HT-29 (cell line): ENCODE data around the gene ZNF329. TPM values are rescaled to one million over a fixed set of nuclear protein-coding genes. Genes with fewer than 3 reads are reported as not detected.
"Not testable (repeated sequence)": the region's sequence is repeated elsewhere in the genome, so short reads cannot be mapped to it uniquely, and the experiment has no call there.

ENCODE experiments used
- DNase-seq: peaks from one replicate; pipeline ENCODE4 v3.0.0-alpha.2; 2015; ENCODE audit warnings: low spot score
- total RNA-seq: library from RNA; depleted of rRNA; stranded (reverse); fragments of >200 nt; shearing (Covaris generic); gene quantifications from 2 replicates; pipeline ENCODE4 v1.2.3, GENCODE V29; 2014; rRNA removed

The ZNF329 gene
- 2.5 and 4.2 TPM in 2 replicates for total RNA-seq

DNA sequence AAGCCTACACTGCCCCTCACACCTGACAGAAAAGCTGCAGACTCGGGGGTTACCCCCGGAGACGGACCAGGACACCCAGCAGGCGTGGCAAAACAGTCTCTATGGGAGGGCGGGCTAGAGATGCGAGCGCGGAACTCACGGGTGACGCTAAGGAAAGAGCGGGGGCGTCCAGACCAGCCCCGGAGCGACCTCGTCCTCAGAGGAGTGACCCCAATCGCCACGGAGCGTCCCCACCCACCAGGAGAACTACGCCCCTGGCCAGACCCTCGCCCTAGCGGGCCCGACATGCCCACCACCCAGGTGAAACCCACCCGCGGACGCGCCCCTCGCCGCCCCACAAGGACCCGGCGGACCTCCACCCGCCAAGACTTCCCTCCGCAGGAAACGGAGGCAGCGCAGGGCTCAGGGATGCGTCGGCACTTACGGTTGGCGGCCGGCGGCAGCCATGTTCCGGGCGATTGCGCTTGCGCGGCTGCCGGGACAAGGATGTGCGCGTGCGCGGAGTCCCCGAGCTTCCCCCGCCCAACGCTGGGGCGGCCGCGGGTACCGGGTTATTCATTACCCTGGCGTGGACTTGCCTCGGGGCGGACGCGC is at the start of gene ZNF329:
Gene ZNF329, minus strand, starts transcription at position 462 of the 594 bp plus-strand sequence. CDS start 21,286 bp downstream, outside the sequence.
- DNase-seq, result peak; percentile 73

DNA sequence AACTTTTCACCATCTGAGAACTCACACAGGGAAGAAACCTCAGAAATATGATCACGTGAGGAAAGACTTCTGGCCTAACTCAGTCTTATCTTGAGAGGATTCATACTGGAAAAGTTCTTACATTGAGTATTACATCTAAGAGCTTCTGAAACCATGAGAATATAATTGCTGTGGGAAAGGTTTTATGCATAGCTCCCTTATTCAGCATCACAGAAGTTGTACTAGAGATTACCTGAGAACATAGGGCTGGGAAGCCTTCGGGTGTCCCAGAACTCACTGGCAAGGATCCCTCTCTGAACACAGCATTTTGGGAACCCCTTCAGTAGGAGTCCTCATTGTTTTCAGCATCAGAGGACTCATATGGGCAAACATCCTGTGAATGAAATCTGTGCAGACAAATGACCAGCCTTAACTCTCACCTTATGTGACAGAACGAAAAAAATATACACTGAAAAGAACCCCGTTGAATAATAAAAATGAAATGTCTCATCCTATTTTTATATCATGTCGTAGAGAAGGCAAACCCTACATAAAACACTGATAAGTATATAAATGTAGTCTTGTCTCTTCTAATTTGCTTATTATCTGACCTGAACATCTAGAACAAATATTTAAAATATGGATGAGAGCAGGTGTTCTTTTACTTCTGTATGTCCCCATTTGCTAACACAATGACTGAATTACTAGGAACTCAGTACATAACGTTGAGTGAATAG is 46.5 kb upstream of the ZNF329 start:
- DNase-seq, result peak; percentile 40

DNA sequence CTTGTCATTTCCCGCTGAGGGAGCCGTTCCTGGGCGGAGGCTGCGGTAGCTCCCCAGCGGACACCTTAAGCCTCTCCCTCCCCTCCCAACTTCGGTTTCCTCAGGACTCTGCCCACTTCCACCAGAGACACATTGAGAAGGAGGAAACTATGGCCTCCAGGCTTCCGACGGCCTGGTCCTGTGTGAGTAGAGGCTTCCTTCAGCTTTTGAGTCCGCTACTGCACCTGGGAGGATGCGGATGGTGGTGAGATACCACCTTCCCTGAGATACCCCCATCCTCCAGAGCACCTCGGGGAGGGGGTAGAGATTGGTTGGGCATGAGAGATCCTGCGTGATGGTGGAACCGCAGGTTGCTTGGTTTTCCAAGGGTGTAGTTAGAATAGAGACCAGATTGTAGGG is 33.2 kb upstream of the ZNF329 start:
- no peak for DNase-seq

DNA sequence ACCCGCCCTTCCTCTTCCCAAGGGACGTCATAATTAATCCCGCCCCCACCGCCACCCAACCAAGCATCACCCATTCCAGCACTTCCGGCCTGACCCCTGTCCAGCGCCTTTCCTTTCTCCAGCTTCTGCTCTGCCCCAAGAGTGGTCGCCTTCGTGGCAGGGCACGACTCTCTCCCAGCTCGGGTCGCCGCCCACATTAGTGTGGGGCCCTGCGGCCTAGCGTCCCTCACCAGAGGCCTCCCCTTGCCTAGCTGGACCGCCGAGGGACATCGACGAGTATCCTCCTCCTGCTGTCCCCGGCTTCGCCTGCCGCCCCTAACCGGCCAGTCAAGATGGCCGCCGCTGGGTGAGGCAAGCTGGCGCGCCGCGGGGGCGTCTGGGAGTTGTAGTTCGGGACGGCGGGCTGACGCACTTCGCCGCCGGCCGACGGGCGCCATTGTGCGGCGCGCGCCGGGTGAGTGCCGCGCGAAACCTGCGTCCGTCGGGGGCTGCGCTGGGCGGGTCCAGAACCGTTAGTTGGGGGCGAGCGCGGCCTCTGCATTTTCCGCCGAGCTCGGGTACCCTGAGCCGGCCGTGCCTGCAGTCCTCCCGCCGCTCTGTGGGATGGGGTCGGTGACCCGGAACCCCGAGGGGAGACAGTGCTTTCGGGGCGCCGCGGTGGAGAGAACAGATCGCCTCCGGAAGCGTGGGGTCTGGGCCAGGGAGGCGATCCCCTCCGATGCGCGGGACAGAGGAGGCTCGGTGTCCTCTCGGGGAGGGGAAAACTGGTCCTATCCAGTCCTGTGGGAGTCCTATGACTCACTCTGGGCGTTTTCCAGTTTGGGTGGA is 32.6 kb upstream of the ZNF329 start, which contains the start of gene ZNF274:
Gene ZNF274, plus strand, starts transcription at position 73 of the 828 bp plus-strand sequence. CDS start 905 bp downstream, outside the sequence.
- peak; percentile 78 for DNase-seq

DNA sequence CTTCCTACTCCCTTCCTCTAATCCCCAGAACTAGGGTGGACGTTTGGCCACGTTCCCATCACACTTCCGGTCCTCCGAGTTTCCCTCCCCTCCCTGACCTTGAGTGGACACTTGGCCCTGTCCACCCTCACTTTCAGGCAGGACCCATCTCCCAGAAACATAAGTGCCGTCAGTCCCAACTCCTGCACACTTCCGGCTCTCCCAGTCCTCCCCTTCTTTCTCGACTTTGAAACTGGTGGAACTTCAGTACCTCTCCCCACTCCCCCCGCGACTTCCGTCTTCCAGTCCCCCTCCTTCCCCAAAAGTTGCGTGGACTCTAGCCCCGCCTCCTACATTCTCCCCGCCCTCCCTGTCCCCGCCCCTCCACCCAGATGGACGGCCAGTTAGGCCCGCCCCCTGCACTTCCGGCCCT is 32.0 kb upstream of the ZNF329 start:
- DNase-seq, result no peak

DNA sequence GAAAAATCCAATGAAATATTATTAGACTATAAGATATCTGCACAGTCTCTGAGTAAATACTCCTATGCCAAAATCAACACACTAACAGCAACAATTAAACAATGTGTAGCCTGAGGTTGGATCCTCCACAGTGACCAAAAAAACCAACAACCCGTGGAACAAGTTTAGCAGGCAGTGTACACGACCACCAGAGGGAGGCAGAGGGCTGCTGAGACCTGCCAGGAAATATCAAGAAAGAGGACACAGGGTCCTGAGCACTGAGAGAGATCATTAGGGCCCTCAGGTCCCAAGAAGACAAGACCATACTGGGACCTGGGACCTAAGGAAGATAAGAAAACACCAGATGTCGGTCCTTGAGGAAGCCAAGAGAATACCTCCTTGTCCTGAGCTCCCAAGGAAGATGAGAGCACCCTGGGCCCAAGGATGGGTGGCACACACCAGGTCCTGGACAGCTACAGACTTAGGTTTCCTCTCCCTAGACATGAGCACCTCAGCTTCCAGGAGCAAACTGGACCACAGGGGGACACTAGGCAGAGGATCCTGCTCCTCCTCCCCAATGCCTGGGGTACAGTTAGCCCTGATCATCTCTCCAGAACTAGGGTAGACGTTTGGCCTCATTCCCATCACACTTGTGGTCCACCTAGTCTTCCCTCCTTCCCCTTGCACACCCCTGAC is 31.4 kb upstream of the ZNF329 start:
- peak; percentile 82 for DNase-seq

DNA sequence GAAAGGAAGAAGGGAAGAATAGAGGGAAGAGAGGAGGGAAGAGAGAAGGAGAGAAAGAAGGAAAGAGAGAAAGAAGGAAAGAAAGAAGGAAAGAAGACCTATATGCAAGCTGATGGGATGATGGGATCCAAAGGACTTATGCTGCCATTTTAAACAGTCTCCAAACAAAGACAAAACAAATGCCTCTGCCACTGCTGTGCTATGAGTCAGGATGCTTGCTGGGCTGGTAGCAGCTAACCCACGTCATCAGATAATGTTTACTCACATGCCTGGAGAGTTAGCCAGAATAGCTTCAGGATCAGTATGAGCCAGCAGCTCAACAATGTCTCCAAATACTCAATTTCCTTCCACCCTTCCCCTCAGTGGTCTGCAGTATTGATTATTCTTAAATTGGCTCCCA is 20.3 kb upstream of the ZNF329 start:
- DNase-seq, result no peak

DNA sequence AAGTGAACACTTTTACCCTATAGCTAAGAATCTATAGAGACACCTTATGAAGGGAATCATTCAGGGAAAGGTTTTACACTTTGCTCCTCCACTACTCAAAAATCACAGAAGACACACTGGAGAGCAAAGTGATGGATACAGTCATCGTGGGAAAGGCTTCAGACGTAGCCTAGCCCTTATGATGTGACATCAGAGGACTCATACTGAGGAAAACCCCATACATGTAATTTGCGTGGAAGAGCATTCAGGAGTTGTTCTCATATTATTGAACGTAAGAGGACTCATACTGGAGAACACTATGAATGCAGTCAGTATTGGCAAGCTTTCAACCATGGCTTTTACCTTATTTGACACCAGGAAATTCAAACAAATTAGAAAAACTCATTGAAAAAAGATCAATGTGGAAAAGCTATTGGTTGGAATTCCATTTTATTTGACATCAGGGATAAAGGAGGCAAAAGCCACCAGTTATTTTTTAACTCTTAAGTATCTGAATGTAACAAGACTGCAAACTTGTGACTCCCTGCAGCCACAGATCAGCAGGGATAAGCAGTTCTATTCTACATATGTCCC is 16.2 kb upstream of the ZNF329 start:
- DNase-seq, result no peak

DNA sequence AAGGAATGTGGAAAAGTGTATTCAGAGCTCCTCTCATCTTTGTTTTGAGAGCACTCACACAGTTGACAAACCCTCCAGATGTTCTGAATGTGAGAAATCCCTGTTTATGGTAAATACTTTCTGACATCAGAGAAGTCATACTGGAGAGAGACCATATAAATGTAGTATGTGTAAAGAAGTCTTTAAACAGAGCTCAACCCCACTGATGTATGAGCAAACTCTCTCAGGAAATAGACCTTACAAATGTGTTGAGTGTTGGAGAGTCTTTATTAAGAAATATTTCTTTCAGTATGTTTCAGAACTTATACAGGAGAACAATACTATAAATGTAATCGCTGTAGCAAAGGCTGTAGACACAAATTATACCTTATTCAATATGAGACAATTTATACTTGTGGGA is 15.7 kb upstream of the ZNF329 start:
- no peak for DNase-seq

DNA sequence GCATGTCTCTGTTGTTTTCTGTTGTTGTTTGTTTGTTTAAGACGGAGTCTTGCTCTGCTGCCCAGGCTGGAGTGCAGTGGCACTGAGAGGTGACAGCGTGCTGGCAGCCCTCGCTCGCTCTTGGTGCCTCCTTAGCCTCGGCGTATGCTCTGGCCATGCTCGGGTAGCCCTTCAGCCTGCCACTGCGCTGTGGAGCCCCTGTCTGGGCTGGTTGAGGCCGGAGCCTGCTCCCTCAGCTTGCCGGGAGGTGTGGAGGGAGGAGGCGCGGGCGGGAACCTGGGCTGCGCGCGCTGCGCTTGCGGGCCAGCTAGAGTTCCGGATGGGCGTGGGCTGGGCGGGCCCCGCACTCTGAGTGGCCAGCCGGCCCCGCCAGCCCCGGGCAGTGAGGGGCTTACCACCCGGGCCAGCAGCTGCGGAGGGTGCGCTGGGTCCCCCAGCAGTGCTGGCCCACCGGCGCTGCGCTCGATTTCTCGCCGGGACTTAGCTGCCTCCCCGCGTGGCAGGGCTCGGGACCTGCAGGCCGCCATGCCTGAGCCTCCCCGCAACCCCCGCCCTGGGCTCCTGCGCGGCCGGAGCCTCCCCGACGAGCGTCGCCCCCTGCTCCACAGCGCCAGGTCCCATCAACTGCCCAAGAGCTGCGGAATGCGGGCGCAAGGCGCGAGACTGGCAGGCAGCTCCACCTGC is 6.6 kb upstream of the ZNF329 start:
- no peak for DNase-seq

DNA sequence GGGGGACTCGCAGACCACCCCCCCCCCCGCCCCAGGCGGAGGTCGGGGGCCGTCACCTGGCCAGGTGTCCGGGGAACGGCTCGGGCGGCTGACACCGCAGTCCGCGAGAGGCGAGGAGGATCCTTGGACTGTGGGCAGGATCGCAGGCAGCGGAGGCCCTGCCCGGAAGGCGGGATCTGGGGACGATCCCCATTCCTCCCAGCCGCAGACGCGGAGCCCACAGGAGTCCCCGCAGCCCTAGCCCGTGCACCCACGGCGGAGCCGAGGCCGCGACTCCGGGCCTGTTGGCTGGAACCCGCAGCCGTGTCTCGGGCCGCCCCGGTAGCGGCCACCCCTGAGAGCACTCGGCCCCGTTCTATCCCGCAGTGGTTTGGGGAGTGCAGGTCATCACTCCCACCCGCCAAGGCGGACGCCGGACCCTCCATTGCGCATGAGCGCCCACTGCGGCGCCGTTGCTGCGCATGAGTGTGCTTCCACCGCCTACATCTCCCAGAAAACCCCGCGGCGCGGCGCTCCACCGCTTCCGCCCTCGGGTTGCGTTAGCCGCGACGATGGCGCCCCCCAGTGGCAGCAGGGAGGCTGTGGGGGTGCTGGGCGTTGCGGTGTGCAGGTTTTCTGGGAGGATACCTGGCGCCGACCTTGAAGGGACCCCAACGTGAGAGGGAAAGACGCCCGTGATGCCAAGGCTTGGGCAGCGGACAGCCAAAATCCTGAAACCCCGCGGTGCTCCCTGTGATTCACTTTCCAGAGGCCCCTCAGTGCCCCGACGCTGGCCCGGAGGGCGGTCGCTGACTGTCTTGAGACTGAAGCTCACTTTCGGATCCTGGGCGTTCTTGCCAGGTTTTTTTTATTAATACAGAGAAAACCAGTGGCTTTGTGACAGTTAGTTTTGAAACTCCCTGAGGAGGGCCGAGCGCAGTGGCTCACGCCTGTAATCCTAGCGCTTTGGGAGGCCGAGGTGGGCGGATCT is 4.4 kb upstream of the ZNF329 start:
- DNase-seq, result peak; percentile 54

DNA sequence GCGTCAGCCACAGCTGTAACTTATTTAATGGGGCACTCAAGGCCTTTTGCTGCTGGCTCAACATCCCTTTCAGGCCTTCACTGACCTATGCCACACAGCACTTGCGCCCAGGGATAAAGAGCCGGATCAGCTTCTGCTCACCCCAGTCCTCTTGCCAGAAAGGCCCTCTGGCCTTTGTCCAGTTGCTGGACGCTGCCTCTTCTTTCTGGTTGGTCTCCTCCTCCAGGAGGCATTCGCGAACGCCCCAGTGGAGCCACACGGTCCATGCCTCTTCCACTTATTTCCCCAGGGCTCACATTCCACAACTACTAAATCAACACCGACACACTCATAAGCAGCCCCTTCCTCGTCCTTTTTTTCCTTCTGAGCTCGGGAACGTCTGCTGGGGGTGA is 3.7 kb upstream of the ZNF329 start:
- no peak for DNase-seq

DNA sequence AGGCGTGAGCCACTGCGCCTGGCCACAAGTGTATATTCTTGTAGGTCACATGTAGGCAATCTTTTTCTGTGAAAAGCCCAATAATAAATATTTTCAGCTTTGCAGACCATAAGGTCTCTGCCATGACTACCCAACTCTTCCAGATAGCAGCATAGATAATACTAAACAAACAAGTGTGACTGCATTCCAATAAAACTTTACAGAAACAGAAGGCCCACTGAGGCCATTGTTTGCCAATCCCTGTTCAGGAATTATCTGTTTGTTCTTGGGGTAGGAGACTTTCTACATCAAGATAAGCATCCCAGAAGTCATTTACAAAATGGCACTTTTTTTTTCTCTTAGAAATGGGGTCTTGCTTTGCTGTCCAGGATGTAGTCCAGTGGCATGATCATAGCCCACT is 2.8 kb upstream of the ZNF329 start:
- no peak for DNase-seq

DNA sequence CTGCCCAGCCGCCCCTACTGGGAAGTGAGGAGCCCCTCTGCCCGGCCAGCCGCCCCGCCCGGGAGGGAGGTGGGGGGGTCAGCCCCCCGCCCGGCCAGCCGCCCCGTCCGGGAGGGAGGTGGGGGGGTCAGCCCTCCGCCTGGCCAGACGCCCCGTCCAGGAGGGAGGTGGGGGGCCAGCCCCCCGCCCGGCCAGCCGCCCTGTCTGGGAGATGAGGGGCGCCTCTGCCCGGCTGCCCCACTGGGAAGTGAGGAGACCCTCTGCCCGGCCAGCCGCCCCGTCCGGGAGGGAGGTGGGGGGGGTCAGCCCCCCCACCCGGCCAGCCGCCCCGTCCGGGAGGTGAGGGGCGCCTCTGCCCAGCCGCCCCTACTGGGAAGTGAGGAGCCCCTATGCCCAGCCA is 3.1 kb downstream of the ZNF329 start:
- DNase-seq, result not testable (repeated sequence)

DNA sequence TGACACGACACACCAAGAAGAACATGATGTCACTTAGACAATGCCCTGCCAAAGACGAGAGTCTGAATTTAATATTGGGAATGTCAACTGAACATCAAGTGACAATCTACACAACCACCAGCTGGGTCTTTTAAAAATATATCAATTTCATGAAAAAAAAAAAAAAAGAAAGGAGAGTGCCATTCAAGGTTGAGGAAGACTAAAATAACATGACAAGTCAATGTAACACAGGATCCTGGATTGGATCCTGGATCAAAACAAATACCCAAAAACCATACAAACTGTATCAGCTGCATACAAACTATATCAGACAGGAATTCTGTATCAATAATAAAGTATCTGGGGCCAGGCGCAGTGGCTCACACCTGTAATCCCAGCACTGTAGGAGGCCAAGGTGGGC is 4.7 kb downstream of the ZNF329 start:
- no peak for DNase-seq

DNA sequence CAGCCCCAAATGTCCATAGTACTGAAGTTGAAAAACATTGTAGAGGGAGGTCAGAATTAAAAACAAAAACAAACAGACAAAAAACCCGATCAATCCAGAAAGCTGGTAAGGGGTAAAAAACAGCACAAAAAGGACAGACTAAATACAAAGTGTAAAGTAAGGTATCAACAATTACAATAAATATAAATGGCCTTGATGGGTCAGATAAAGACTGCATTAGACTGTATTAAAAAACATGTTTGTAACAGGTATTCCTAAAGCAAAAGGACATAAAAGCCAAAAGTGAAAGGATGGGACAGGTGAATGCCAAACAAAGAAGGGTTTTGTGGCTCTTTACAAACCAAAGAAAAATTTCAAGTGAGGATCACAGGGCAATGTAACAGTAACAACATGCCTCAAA is 16.3 kb downstream of the ZNF329 start:
- DNase-seq, result no peak

DNA sequence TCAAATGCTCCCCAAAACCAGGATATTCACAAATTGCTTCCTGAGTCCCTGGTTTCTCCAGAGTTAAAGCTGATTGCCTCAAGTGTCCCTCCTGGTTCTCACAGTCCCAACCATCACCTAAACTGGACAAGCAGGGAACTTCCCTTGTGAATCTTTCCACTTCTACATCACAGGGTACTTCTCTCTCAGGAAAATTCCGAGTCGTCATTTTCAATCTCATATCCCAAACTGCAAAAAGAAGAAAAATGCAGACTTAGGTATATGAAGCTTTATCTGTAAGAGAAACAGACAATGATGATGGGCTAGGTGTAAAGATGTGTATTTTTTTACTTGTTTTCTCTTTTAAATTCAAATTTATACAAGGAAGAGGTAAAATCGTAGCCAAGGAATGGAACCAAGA is 21.3 kb downstream of the ZNF329 start:
- DNase-seq, result no peak

DNA sequence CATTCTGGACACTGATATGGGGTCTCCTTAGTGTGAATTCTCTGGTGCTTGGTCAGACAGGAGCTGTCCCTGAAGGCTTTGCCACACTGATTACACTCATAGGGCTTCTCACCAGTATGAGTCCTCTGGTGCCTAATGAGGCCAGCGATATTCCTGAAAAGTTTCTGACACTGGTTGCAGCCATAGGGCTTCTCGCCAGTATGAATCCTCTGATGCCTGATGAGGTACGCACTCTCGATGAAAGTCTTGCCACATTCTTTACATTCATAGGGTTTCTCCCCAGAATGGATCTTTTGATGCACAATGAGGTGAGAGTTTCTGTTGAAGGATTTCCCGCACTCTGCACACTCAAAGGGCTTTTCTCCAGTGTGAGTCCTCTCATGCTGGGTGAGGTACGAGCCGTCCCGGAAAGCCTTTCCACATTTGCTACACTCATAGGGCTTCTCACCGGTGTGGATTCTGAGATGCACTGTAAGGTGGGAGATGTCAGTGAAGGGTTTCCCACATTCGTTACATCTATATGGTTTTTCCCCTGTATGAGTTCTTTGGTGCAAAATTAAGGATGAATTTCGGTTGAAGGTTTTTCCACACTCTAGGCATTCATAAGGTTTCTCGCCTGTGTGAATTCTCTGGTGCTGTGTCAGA is 22.4 kb downstream of the ZNF329 start:
- no peak for DNase-seq

DNA sequence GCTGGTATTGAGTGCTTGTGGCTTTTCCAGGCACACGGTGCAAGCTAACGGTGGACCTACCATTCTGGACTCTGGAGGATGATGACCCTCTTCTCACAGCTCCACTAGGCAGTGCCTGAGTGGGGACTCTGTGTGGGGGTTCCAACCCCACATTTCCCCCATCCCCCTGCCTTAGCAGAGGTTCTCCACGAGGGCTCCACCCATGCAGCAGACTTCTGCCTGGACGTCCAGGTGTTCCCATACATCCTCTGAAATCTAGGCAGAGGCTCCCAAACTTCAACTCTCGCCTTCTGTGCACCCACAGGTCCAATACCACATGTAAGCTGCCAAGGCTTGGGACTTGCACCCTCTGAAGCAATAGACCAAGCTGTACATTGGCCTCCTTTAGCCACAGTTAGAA is 27.2 kb downstream of the ZNF329 start:
- DNase-seq, result no peak
